NCI-H2029 (cell line): Measurements from ENCODE around the gene VIPAS39.

Experiments used
- DNase-seq: peaks from one replicate; lab custom pipeline; 2025; lab: John Stamatoyannopoulos, UW

The VIPAS39 gene

DNA sequence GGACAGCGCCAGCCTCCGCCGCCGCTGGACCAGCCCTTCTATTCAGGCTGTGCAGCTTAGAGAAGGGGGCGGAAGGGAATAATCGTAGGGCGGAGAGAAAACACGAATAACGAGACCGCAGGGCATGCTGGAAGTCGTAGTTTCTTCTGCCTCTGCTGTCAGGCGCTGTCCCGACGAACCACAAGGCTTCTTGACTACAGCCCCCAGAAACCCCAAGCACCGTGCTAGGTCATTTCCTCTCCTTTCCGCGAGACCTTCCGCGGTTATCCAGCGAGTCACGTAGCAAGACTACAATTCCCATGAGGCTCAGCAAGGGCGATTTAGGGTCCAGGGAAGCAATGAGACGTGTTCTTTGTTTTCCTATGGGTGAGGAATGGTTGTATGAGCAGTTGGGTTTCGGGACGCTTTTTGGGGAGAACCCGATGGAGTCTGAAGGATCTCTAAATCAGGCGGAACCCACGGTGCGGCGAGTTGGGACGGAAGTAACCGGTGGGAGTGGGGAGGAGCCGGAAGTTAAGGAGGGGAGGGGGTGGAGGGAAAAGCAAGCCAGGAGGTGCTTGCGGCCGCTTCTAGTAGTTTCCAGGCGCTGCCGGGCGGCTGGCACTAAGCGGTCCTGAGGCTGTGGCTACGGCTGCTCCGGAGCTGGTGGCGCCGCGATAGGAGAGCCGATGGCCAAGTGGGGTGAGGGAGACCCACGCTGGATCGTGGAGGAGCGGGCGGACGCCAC, at the start of gene VIPAS39, which contains the start of gene AHSA1:
Gene VIPAS39, minus strand, starts transcription at position 80 of the 727 bp plus-strand sequence. CDS start 3,499 bp downstream, outside the sequence.
Gene AHSA1, plus strand, starts transcription at position 572 of the 727 bp plus-strand sequence. Its CDS starts 97 bp downstream, at position 669.
- DNase-seq: peak; percentile 92

DNA sequence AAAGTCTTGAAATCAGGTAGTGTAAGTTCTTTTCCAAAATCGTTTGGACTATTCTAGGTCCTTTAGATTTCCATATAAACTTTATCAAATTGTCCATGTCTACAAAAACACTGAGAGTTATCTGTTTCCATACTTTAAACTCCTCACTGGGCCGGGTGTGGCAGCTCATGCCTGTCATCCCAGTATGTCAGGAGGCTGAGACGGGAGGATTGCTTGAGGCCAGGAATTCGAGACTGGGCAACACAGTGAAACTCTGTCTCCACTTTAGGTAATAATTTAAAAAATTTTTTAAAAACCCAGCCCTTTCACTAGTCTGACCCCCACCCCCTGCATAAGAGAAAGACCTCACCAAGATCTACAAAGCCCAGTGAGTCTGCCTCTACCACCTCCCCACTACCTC, 47.6 kb upstream of the VIPAS39 start:
- DNase-seq: no peak

DNA sequence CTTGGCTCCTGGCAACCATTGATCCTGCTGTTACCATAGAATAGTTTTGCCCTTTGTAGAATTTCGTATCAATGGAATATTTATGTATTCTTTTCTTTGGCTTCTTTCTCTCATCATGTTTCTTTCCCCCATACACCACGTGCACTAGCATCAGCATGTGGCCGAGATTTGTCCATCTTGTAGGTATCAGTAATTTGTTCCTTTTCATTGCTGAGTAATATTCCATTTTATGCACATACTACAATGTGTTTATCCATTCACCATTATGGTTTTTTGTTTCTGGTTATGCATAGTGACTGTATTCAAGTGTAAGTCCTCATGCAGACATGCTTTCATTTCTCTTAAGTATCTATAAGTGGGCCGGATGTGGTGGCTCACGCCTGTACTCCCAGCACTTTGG, 45.7 kb upstream of the VIPAS39 start:
- no peak for DNase-seq

DNA sequence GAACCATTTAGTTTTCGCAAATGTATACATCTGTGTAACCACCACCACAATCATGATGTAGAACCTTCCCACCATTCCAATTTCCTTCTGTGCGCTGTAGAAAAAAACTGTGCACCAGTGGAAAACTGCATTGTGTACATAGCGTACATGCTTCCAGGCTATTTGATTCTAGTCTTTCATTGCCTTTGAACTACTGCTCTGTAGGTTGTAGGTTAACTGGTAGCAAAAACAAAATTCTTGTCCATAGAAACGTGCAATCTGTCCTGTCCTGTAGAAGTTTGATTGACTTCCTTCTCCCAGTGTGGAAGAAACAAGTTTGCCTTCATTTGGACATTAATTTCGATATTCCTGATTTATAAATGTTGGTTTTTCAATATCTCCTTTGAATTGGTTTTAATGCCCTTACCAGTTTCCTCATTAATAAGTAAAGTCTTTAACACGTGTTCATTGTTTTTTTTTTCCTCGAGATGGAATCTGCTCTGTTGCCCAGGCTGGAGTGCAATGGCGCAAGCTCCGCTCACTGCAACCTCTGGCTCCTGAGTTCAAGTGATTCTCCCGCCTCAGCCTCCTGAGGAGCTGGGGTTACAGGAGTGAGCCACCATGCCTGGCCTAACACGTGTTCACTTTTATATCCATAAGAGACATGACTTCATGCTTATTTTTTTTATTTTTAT, 44.8 kb upstream of the VIPAS39 start:
- DNase-seq: no peak

DNA sequence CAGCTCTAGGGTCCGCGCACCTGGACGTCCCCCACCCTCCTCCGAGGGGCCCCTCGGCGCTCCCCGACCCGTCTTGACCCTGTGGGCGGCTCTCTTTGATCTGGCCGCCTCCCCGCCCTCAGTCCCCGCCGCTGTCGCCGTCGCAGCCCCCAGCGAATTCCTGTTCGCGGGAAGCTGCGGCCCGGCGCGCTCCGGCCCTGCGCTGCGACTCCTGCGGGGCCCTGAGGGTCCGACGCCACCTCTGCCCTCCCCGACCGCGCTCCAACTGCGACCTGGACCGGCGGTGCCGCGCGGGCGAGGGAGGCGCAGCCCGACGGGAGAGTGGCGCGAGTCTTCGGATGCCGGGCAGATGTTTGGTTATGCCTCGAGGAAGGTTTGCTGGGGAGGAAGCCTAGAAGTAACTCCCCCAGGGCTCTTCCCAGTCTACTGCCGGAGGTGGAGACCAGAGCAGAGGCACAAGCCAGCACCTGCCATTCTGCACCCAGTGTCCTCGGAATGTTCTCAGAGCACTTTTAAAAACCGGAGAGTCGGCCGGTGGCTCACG, 41.7 kb upstream of the VIPAS39 start:
- DNase-seq: no peak

DNA sequence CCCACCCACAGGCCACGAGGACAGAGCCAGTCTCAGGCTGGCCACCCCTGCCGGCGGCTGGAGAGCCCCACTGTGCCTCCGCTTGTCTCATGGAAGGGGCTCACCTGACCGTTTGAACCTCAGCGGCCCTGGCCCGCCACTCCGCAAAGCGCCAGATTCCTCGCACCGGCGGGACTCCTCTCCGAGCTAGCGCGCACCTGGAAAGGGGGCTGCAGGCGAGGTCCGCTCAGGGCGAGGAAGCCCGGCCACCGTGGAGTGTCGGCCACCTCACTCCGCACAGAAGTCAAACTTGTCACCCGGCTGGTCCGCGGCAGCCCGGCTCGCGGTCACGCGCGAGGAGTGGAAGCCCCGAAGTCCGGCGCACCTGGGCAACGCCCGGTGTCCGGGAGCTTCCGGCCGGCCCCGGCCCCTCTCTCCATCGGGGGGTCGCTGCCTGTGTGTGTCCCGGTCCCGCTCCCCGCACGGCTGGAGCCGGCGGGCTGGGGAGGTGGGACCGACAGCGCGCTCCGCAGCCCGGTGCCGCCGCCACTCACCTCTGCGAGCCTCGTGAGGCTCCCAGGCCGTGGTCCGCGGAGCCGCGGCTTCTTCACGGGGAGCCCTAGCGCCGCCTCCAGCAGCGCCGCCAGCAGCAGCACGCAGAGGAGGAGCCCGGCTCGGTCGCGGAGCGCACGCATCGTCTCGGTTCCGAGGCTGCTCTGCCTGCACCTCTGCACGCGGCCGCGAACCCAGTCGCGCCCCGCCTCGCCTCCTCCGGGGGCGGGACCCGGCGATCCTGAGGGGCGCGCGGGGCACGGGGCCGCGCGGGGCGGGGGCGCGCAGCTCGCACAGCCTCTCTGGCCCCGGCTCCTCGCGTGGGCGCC, 40.9 kb upstream of the VIPAS39 start, which contains the start of gene ISM2:
Gene ISM2, minus strand, starts transcription at position 697 of the 860 bp plus-strand sequence. Its CDS starts 23 bp downstream, at position 674.
- DNase-seq: no peak

DNA sequence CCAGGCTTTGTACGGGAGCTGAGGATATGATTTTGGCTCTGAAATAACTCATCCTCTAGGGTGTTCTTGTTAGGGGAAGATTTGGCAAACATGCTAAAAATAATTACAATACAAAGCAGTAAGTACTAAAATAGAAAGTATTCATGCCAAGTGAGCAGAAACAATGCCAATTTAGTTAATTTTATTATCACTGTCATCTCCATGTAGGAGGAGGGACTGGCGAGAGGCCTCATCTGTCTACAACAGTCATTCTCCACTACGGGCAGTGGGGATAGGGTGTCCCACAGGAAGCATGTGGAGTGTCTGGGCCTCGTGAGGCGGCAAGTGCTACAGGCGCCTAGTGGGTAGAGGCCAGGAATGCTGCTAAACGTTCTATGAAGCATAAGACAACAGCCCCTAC, 37.9 kb upstream of the VIPAS39 start:
- no peak for DNase-seq

DNA sequence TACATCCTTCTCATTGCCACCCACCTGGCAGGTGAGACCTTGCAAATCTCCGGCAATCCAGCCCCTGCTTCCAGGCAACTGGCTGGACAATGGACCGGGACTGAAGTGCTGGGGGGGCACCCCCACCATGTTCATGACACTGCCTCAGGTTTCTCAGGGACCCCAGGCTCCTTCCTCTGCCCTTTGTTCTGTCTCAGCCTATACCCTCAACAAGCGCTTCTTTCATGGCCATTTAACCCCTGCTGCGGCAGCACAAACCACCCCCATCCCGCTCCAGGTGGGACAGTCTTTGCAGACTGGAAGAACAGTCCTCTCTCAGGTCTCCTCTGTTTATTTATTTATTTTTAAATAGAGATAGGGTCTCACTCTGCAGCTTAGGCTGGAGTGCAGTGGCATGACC, 33.7 kb upstream of the VIPAS39 start:
- no peak for DNase-seq

DNA sequence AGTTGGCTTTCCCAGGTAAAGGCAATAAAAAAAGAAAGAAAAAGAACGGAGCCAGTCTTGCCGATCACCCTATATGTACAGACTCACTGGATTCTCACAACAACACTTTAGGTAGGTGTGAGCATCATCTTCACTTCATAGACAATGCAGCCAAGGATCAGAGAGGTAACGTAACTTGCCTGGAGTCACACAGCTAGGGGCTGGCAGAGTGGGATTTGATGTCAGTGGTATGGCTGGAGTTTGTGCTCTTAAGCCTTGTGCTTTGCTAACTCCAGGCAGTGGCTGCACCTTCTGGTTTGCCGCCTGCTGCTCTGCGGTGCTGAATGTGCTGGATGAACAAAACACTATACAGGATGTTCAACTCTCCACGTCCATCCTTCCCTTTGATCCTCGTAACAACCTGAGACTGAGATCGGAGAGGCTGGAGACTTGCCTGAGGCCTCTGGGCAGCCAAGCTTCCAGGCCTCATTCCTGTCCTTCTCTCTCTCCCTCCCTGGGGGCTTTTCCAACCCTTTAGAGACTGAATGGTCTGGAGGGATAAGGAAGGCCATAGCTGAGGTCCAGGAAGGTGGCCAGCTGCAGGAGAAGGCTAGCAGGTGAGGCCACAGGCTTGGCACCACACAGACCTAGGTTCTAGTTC, 33.1 kb upstream of the VIPAS39 start:
- DNase-seq: no peak

DNA sequence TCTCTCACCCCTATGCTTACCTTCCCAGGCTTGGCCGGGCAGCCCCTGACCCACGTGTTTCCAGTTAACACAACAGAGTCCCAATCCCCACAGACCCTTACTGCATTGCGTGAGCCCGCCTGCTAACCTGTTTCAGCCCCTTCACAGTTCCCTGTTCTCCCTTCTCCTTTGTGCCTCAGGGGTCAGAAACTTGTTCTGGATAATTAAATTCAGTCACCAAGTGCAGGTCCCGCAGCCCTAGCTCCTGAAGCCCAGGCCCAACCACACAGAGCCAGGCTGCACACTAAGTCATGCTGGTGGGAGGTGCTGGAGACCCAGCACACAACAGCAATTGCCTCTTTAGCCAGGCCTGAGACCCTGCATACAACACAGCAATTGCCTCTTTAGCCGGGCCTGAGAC, 31.6 kb upstream of the VIPAS39 start:
- DNase-seq: no peak

DNA sequence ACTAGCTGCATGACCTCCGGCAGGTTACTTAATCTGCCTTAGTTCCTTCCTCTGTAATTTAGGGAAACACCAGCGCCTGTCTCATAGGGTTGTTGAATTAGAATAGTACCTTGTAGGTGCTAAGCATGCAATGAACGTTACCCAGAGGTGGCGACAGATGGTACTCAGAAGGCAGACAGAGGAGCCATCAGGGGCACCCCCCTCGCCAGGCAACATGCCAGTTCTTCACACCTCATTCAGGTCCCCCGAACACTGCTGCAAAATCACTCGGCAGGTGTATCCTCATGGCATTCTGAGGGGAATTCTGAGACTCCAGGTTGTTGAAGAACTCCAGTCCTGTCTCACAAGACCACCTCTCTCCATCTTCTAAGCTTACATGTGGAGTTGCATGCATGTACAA, 31.2 kb upstream of the VIPAS39 start:
- no peak for DNase-seq

DNA sequence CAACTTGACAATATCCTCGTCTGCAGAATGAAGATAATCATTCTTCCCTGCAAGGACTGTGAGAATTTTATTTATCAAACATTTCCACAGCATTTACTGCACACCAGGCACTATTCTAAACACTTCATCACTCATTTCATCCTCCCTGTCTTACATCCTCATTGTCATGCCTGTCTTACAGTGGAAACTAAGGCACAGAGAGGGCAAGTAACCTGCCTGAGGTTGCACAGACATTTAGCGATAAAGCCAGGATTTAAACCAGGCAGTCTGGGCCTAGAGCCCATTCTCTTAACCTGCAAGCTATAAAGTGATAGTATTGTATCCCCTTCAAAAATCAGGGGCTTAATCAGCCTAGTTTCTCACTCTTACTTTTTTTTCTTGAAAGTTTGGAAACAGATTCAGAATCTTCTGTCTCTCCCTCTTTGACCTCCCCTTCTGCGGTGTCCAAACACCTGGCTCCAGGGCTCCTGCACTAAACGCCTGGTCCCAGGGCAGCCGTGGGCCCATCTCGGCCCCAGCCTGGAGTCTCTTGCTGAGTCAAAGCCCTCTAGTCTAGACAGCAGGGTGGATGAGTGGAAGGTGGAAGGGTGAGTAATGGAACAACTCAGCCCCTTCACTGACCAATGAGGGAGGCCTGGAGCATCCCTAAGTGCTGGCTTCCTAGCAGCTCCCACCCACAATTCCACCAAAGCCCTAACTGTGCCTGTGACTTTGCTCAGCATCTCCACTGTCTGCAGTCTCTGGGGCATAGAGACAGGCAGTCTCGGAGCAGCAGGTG, 28.7 kb upstream of the VIPAS39 start:
- no peak for DNase-seq

DNA sequence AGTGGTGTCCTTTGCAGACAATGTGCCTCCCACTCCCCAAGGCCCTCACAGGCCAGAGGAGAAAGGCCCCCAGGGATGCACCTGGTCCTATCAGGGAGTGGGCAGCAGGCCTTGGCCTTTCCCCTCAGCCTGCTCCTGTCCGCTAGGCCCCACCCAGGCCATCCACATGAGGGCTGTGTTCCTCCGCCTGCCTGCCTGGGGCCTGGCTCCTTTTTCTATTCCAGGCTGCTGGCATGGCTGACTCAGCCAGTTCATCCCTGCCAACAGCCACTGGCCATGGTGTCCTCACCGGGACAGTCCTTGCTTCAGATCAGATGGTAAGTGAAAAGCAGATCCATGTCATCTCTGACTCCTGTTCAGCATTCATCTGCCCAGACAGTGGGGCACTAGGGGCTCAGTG, 27.9 kb upstream of the VIPAS39 start:
- DNase-seq: no peak

DNA sequence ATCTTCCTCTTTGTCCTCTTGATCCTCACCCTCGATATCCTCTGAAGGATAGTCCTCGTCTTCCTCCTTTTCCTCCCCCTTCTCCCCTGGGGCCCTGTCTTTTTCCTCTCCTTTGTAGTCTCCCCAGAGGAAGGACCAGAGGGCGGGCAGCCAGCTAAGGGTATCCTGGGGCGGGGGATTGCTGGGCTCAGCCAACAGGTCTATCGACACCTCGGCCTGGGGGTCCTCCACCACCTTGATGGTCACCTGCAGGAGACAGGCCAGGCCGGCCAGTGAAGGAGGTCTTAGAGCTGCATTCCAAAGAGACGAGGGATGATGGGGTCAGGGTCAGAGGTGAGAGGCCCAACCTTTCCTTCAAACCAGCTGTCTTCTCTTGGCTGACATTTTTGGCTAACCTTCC, 25.0 kb upstream of the VIPAS39 start:
- DNase-seq: no peak

DNA sequence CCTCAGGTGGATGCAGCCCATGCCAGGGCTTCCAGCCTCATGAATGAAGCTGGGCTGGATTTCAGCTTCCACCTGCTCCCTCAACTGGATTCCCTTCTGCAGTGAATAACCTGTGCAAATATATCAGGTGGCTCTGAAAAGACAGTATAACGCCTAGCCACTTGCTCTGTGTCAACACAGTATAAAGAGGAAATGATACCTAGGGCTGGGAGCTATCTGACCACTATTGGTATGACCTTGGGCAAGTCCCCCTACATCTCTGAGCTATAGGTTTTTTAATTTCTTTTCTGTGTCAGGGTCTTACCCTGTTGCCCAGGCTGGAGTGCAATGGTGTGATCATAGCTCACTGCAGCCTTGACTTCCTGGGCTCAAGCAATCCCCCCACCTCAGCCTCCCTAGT, 21.4 kb upstream of the VIPAS39 start:
- DNase-seq: no peak

DNA sequence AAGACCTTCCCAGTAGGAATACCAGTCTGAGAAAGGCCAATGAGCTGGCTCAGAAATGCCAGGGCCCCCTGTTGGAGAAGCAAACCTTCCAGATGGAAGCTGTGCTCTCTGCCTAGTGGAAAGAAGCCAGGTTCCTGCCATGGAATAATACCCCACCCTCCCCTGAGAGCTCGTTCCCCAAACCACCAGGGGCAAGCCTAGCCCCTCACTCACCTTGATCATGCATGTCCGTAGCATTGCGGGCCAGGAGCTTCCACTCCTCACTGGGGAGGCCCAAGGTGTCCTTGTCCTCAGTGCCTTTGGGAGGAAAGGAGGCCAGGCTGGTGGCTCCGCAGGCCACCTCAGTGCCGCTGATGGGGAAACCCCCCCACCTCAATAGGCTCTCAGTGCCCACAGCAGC, 20.6 kb upstream of the VIPAS39 start:
- no peak for DNase-seq

DNA sequence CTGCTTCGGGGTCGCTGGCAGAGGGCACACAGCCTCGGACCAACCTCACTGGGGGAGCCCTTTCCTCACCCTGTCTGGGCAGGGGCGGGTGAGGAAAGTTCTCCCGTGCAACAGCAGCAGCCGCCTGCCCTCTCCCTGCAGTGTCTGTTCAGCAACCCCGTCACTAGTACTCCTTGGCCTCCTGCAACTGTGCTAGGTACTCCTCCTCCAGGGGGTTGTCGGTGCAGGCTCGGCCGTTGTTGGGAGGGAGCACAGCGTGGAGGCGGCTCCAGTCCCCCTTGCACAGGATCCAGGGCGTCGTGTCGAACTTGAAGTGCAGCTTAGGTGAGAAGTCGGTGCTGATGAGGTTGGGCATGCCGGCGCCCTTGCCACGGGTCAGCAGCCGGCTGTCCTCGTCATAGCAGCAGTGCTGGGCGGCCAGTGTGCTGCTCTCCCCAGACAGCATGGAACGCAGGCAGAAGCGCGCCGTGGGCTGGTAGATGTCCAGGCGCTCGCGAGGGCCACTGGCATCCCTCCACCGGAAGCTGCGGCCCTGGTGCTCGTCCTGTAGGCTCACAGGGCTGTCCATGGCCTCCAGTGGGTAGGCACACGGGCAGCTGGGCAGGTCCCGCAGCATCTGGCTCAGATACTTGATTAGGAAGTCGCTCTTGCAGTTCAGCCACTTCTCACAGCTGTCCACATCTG, 18.2 kb upstream of the VIPAS39 start:
- no peak for DNase-seq

DNA sequence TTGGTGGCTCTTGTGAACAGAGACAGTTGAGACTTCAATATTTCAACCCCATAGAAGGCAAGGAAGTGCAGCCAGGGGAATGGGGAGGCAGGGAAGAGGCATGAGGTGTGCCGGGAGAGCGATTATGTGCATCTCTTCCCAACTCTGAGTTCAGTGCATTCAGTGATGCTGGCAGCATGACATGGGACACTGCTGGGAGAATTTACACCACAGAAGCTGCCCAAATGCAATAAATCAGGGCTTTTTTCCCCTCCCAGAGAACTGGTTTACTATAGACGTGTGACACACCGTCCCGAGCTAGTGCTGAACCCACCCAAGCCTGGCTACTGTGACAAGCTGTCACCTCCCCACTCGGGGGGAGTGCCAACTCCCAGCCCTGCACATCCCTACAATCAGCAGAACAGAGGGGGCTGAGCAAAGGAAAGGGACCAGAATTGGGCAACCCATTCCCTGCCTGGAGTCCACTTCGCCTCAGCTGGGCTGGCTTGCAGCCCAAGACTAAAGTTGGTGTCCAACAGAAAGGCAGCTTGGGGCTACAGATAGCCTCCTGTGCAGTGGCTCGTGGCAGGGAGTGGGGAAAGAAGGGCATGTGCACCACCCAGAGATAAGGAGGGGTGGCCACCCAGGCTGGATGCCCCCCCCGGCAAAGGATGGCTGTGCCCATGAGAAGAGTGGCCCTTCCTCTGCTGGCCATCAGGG, 17.2 kb upstream of the VIPAS39 start:
- DNase-seq: no peak

DNA sequence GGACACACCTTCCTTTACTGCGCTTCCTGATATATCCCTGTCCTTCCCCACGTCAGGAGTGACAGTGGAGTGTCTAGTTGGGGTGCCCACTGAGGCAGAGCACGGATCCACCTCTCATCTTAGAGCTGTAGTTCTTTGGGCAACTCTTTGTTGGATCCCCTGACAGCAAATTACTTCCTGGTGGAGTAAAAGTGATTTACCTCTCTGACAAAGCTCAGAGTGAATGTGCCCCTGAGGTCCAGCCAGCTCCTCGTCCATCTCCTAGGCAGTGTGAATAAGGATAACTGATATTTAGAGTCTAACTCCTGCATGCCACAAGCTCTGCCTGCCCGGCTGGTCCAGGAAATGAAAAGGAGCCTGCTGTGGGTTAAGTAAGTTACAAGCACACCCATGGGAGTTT, 16.5 kb upstream of the VIPAS39 start:
- no peak for DNase-seq
